ENCODE results near the gene SEMA5B. TPM values are rescaled to one million over a fixed set of nuclear protein-coding genes. Genes with fewer than 3 reads are reported as not detected.

Gene SEMA5B
- total RNA-seq, 1 donor from 2014 or later: not detected

GRCh38 chr3:122930063-122930997, 97.2 kb downstream of the SEMA5B start:
- intact Hi-C loops (cut with micrococcal nuclease): no loop called here

DNA sequence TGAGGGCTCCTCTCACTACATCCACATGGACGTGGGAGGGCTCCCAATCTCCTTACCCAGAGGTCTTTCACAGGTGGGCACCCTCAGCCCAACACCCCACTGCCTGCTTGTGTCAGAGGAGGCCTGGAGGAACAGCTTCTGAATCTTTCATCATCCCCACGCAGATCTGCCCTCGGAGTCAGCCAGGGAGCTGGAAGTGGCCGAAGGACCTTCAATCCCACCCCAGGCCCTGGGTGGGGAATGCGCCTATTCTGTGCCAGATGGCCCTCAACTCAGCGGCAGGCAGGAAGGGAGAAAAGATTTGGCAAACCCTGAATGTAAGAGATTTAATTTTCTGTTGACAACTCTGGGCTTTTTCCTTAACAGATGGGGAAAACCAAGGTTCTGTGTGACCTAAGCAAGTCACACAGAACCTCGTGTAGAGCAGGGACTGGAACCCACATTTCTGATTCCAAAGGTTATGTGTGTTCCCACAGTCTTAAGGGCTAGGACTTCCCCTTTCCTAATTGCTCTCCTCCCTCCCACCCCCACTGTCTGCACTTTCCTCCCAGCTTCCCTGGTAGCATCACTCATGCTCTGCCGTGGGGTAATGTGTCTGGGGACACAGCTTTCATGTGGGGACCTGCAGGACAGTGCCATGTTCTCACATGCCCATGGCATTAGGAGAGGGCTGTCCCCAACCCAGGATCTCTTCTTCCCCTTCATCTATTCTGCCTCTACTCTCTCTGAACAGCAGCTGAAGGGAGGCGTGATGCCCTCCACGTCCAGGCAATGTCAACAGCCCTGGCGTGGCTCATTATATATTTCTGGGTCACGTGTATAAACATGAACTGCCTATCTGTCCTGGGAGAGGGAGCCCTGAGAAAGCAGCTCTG, 98.1 kb downstream of the SEMA5B start:
- intact Hi-C loops (cut with micrococcal nuclease): no loop called here

- intact Hi-C loops (cut with micrococcal nuclease): no loop called here
Observed at GRCh38 chr3:122928396-122929187, 99.0 kb downstream of the SEMA5B start.

DNA sequence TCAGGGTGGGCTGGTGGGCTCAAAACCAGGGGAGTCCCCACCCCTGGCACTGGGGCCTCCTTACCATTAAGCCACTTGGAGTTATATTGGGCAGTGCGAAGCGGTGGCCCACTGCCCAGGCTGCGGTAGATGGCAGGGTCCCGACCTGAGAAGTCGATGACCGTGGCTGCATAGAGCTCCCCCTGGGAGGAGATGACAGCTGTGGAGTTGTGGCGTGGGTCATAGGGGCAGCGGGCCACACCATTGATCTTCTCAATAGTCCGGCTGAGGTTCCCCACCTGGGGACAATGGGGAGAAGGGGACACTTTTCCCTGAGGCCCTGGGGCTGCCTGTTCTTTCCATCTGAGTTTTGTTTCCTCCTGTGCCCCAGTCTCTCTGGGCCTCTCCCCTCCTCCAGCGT, 99.8 kb downstream of the SEMA5B start:
- intact Hi-C loops (cut with micrococcal nuclease): no loop called here

GRCh38 chr3:122926811-122927210, 100.8 kb downstream of the SEMA5B start:
- intact Hi-C loops (cut with micrococcal nuclease): no loop called here

DNA sequence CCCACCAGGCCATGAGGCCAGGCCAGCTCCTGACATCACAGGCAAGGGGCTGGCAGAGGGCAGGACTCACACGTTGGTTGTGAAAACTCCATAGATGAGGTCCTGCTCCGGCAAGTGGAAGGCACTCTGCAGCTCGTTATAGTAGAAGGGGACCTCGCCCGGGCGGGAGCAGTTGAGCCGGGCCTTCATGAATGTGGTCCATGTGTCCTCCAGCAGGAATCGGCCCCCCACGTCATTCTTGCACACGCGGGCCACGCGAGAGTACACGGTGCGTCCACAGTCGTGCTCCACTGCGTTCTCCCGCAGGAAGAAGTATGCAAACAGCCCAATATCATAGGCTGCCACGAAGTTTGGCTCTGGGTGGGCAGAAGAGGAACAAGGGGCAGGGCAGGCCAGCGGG, 101.2 kb downstream of the SEMA5B start:
- intact Hi-C loops (cut with micrococcal nuclease): no loop called here

DNA sequence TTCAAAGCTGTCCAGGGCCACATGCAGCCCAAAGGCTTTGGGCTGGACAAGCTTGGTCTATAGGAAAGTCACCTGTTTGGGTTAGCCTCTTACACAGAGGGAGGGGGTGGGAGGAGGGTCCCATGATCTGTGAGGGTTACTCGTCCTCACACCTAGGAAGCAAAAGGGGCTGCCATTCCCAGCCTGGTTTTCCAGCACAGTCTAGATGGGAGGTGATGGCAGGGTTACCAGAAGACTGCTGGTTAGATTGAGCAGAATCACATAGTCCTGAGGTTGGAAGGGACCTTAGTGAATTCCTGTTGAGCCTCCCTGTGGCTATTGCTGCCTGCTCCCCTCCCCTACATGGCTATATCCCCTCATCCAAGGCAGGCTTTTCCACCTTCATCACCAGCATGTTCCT, 101.8 kb downstream of the SEMA5B start:
- intact Hi-C loops (cut with micrococcal nuclease): no loop called here

- intact Hi-C loops (cut with micrococcal nuclease): no loop called here
Observed at GRCh38 chr3:122924056-122924455, 103.5 kb downstream of the SEMA5B start.

DNA sequence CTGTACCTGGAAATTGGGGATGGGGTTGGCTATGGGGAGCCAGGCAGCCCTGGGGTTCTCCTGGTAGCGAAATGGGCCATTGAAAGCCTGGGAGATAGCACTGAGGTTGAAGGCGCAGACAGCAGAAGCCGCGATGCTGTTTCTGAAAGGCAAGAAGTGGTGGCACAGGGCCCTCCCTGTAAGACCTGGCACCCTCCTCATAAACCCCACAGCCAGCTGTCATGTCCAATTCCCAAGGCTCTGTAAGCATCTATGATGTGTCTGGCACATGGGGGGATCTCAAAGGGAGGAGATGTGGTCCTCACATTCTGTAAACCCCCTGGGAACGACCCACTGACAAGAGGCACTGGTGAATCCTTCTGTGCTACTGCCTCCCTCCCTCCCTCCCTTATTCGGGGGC, 104.0 kb downstream of the SEMA5B start:
- intact Hi-C loops (cut with micrococcal nuclease): no loop called here

DNA sequence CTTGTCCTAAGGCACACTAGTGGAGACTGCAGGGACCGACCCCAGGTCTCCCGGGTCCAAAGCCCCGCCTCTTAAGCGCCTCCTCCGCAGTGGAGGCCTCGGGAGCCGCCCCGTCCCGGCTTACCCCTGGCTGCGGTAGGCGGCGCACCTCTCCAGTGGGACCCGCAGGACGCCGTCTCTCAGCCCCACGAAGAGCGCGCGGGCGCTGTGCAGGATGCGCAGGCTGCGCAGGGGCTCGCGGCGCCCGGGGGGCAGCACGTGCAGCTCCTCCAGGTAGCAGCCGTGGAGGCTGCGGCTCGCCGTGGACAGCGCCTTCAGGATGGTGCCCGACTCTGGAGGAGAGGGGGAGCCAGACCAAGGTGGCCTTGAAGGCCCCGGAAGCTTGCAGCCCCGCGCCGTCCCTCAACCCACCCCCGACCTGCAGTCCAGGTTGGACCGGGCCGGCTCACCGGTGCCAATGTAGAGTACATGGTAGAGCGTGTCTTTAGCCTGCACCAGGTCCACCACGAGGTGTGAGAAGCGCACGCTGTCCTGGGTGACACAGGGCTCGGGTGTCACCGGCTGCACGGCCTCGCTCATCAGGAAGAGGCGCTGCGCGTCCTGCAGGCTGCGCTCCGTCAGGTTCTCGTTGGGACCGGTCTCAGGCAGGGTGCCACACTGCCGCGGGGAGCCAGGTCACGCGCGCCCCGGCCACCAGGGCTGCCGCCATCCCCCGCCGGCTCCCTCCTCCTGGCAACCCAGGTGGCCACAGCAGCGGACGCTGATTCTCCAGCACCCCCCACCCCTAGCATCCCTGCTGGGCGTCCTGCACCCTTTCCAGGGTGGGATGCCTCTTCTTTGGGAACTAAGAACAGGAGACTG, 105.5 kb downstream of the SEMA5B start:
- intact Hi-C loops (cut with micrococcal nuclease): no loop called here

- intact Hi-C loops (cut with micrococcal nuclease): no loop called here
Observed at GRCh38 chr3:122920986-122921385, 106.6 kb downstream of the SEMA5B start.

DNA sequence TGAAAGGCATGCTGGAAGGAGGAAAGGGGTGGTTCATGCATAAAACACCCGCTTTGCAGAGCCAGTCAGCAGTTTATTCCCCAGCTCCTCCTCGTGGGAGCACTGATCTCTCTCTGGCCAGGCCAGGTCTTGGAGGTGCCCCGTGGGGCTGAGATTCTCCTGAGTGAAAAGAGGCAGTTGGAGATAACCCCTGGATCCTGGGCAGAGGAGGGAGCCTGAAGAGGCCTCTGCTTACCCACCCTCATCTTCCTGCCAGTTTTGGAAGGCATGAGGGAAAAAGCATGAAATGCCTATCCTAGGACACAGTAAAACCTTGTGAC, 108.3 kb downstream of the SEMA5B start:
- intact Hi-C loops (cut with micrococcal nuclease): no loop called here

DNA sequence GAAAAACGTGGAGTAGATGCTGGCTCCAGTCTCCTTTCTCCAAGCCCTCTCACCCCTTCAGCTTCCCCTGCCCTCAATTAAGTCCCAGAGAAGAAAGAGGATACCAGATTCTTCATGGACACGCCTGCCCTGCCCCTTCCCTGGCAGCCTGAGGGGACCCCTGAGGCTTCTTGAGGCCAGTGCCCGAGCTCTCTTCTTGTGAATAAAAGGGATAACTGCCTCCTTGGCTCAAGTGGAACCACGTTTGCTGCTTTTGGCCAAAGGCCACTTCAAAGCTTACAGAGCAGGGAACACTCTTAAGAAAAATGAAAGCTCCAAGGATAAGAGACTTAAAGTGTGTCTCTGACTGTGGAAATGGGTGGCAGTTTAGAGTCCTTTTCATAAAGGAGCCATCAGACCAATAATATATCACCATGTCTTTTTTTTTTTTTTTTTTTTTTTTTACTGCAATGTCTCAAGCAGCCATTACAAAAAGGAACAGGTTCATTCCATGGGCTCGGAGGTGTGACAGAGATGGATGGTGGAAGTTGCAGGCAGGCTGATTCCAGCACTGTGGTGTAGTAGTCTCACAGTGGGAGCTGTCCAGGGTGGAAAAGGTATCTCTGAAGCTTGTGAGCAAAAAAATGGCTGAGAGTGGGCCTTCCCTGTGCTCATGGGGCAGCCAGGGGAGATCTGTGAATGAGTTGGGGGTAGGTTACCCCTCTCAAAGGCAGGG, 108.8 kb downstream of the SEMA5B start:
- intact Hi-C loops (cut with micrococcal nuclease): no loop called here

- intact Hi-C loops (cut with micrococcal nuclease): no loop called here
Observed at GRCh38 chr3:122917412-122917811, 110.2 kb downstream of the SEMA5B start.

DNA sequence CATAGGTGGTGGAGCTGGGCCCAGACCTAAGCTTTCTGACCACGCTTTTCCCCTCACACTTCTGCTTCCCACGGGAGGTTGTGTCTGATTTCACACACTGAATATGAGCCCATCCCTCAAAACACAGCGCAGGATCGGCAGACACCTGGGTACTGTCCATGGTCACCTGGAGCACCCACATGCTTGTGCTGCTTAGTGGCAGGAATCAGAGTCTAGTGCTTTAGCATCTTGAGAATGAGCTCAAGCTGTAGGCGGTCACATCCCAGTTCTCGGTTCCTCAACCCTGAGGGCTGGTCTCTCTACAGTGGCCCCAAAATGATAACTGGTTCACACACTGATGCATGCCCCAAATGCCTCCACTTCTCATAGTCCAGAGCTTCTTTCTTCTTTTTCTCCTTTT, 111.0 kb downstream of the SEMA5B start:
- intact Hi-C loops (cut with micrococcal nuclease): no loop called here

DNA sequence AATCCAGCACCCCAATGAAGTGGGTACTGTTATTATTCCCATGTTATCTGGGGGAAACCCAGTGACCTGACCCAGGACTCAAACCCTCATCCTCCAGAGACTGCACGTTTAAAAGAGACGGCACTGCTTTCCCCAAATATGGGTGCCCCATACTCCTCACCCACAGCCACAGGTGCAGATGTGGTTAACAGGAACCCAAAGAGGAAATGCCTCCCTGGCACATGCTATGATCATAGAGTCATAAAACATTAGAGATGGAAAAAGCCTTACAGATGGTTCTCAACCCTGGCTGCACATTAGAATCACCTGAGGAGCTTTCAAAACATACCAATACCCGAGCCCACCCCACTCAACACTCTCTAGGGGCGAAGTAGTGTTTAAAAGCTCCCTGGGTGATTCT, 111.5 kb downstream of the SEMA5B start:
- intact Hi-C loops (cut with micrococcal nuclease): no loop called here

- intact Hi-C loops (cut with micrococcal nuclease): no loop called here
Observed at GRCh38 chr3:122915300-122916055, 112.1 kb downstream of the SEMA5B start.

DNA sequence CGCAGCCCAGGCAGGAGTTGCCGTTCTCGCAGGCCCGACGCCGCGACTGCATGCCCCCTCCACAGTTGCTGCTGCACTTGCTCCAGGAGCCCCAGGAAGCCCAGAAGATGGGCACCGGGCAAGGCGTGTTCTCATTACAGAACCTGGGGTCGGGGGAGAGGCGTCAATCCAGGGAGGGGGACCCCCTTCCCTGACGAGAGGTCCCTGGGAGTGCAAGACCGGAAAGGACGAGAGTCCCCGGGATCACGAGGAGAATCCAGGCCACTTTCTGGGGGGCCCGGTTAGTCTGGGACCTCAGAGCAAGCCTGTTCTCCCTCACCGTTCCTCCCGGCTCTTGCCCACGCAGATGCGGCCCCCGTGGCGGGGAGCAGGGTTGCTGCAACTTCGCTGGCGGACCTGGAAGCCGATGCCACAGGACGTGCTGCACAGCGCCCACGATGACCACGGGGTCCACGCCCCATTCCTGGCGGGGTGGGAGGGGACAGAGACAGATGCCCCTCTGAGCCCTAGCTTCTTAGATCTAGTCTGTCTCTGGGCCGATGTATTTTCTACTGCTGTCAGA, 113.9 kb downstream of the SEMA5B start:
- intact Hi-C loops (cut with micrococcal nuclease): no loop called here
